GM12874 (cell line): Measurements from ENCODE around the gene HLCS.

ENCODE experiments used
- TF ChIP-seq, protein P1 (sequence below): IDR thresholded peaks from 2 replicates; pipeline ENCODE4 v1.5.1; 2011; ENCODE audit warnings: low read depth, mild to moderate bottlenecking, control low read depth, low read length, moderate library complexity; ENCODE audit not compliant: insufficient read depth

Gene HLCS

GRCh38 chr21:36999131-36999898 lies 32.8 kb upstream of the HLCS start:
- TF ChIP-seq, protein P1, sequence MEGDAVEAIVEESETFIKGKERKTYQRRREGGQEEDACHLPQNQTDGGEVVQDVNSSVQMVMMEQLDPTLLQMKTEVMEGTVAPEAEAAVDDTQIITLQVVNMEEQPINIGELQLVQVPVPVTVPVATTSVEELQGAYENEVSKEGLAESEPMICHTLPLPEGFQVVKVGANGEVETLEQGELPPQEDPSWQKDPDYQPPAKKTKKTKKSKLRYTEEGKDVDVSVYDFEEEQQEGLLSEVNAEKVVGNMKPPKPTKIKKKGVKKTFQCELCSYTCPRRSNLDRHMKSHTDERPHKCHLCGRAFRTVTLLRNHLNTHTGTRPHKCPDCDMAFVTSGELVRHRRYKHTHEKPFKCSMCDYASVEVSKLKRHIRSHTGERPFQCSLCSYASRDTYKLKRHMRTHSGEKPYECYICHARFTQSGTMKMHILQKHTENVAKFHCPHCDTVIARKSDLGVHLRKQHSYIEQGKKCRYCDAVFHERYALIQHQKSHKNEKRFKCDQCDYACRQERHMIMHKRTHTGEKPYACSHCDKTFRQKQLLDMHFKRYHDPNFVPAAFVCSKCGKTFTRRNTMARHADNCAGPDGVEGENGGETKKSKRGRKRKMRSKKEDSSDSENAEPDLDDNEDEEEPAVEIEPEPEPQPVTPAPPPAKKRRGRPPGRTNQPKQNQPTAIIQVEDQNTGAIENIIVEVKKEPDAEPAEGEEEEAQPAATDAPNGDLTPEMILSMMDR = no peak

- TF ChIP-seq, protein P1 = no peak
Observed at GRCh38 chr21:36994501-36995158, 28.2 kb upstream of the HLCS start.

DNA sequence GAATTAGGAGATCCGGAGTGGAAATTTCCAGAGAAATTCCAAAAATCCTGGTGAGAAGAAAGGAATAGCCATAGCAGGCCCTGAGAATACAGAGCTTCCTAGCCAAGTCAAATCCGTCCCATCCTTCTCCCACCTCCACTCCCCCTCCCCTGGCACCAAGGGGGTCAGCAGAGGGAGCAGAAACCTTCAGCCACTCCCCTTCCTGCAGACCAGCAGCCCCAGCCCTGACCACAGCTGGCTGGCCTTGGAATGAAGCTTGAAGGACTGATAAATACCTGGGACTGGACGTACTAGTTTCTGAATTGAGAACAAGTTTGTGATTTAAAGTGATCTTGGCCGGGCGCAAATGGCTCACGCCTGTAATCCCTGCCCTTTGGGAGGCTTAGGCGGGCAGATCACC lies 26.2 kb upstream of the HLCS start:
- TF ChIP-seq, protein P1 = no peak

DNA sequence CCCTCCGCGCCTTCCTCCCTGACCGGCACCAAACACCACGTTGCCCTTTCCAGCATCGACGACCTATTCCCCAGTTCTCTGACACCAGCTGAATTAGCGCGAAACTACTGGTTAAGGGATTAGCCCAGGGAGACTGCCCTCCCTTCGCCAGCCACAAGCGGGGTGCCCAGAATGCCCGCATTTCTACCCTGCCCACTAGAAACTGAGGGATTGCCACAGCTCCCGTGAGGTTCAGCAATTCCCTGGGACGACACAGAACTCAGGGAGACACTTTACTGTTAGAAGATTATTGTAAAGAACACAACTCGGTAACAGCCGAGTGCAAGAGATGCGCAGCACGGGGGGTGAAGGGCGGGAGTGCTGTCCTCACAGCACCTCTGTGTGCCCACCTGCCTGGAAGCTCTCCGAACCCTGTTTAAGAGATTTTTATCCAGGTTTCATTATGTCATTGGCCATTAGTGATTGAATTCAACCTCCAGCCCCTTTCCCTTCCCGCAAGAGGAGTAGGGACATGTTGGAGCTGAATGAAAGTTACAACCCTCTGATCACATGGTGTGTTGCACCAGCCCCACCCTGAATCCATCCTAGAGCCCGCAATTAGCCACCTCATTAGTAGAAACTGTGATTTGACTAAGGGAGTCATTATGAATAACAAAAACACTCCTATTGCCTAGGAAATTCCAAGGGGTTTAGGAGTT lies 24.2 kb upstream of the HLCS start:
- TF ChIP-seq, protein P1 = no peak

GRCh38 chr21:36989699-36990507 lies 23.4 kb upstream of the HLCS start:
- TF ChIP-seq, protein P1 = peak; percentile 93

- TF ChIP-seq, protein P1 = no peak
Observed at GRCh38 chr21:36988536-36988935, 22.1 kb upstream of the HLCS start.
